T-helper 2 cell treated with Interferon-gamma antibody and Interleukin-4, amounts not matched to agents 5 μg/mL and 100 μg/mL, for 36 hours (primary cell): ENCODE measurements around the gene PIP5K1B.

Source experiments
- DNase-seq: peaks from one replicate; pipeline ENCODE4 v3.0.0; 2021; ENCODE audit warnings: low spot score
- H3K27ac Mint-ChIP-seq: one replicate; pipeline ENCODE4 v1.8.0; 2021; ENCODE audit warnings: mild to moderate bottlenecking, mixed read lengths
- H3K27me3 Mint-ChIP-seq: one replicate; pipeline ENCODE4 v1.8.0; 2021; ENCODE audit warnings: low read depth, mixed read lengths
- H3K36me3 Mint-ChIP-seq: one replicate; pipeline ENCODE4 v1.8.0; 2021; ENCODE audit warnings: low read depth, mixed read lengths
- H3K4me1 Mint-ChIP-seq: one replicate; pipeline ENCODE4 v1.8.0; 2021; ENCODE audit warnings: low read depth, mixed read lengths
- H3K4me3 Mint-ChIP-seq: one replicate; pipeline ENCODE4 v1.8.0; 2022; ENCODE audit warnings: mild to moderate bottlenecking, moderate library complexity, mixed read lengths
- H3K9me3 Mint-ChIP-seq: one replicate; pipeline ENCODE4 v1.8.0; 2021; ENCODE audit warnings: mixed read lengths

The PIP5K1B gene

GRCh38 chr9:68933434-68934328 is 228.6 kb downstream of the PIP5K1B start:
- Mint-ChIP-seq H3K4me3 (peak overlapping the region; percentile 25), H3K9me3 (no peaks in the 10 kb centered on the region), H3K36me3 (peaks cover 12% of the 10 kb centered on the region), H3K27me3 (peaks cover 12% of the 10 kb centered on the region), H3K27ac (peak overlapping the region; percentile 34), H3K4me1 (peaks cover 29% of the 10 kb centered on the region)
- DNase-seq = no peak

DNA sequence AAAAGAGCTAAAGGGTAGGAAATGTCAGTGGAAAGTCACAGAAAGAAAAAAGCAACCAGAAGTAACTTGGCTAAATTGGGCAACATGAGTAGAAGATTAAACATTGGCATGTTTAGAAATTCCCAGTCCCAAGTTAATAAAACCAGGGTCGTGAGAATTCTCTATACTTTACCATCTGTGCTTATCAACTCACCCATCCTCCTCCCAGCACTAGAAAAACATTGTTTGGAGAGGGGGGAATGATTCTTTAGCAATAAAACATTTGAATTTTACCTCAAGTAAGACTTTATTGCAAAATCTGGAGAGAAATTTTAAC is 229.2 kb downstream of the PIP5K1B start:
- no peak for DNase-seq
- Mint-ChIP-seq H3K36me3 (peaks cover 12% of the 10 kb centered on the region), H3K27ac (no peak overlapping the region), H3K4me3 (no peak overlapping the region), H3K9me3 (no peaks in the 10 kb centered on the region), H3K27me3 (peaks cover 12% of the 10 kb centered on the region), H3K4me1 (peaks cover 29% of the 10 kb centered on the region)

- peaks cover 7% of the 10 kb centered on the region for H3K4me1 Mint-ChIP-seq
- peaks cover 4% of the 10 kb centered on the region for H3K27me3 Mint-ChIP-seq
- no peak overlapping the region for H3K4me3 Mint-ChIP-seq
- H3K36me3 Mint-ChIP-seq = peaks cover 12% of the 10 kb centered on the region
- H3K9me3 Mint-ChIP-seq = no peaks in the 10 kb centered on the region
- no peak overlapping the region for H3K27ac Mint-ChIP-seq
- DNase-seq = no peak
These were observed 235.5 kb downstream of the PIP5K1B start for GRCh38 chr9:68940573-68940972.

DNA sequence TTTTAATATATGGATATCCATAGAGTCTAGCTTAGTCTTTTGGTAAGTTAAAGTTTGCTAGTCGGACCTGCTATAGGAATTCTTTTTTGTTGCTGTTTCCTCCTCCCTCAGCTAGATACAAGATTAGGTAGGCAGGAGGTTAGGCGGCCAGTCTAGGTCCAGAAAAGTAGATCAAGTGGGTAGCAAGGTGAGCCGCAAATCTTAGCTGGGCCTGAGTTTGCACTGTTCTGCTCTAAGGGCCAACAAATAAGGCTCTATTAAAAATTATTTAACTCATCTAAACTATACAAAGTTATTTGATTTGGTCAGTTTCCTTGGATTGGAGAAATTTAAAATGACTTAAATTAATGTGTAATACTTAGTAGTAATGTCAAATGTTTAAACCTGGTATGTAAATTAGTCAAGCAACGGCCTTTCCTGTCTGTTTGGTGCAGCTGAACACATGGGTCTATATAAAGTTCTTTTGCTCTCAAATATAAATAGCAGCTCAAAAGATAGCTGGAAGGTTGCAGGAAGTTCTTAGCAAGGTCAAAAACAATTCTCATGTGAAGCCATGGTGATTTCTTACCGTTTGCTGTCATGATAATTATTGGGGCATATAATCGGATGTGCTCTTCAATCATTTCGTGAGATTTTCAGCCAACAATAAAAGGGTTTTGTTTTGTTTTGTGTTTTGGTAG is 236.9 kb downstream of the PIP5K1B start:
- Mint-ChIP-seq H3K27me3 (peaks cover 4% of the 10 kb centered on the region), H3K36me3 (peaks cover 10% of the 10 kb centered on the region), H3K4me3 (no peak overlapping the region), H3K4me1 (peaks cover 9% of the 10 kb centered on the region), H3K27ac (no peak overlapping the region), H3K9me3 (no peaks in the 10 kb centered on the region)
- no peak for DNase-seq

- peaks cover 16% of the 10 kb centered on the region for H3K4me1 Mint-ChIP-seq
- H3K4me3 Mint-ChIP-seq = no peak overlapping the region
- H3K27ac Mint-ChIP-seq = no peak overlapping the region
- peaks cover 8% of the 10 kb centered on the region for H3K36me3 Mint-ChIP-seq
- no peaks in the 10 kb centered on the region for H3K9me3 Mint-ChIP-seq
- no peak for DNase-seq
- H3K27me3 Mint-ChIP-seq = peaks cover 1% of the 10 kb centered on the region
These were observed 237.8 kb downstream of the PIP5K1B start for GRCh38 chr9:68942790-68943189.

DNA sequence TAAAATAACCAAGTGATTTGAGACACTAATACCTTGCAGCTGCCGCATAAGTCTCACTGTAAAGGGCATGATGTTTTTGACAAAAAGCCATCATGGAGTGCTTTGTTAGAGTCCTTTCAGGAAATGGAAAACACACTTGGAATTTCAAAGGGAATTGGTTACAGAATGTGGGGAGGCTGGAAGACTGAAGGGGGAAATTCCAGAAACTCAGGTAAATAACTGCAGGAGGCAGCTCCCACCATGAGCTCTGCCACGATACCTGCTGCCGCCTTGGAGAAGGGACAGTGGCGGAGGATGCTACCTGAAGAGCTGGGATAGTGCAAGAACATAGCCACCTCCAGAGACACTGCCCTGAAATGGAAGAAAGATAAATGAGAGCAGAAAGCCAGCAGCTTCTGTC is 242.0 kb downstream of the PIP5K1B start:
- no peak for DNase-seq
- Mint-ChIP-seq H3K27me3 (no peaks in the 10 kb centered on the region), H3K4me3 (no peak overlapping the region), H3K9me3 (no peaks in the 10 kb centered on the region), H3K4me1 (peaks cover 40% of the 10 kb centered on the region), H3K36me3 (no peaks in the 10 kb centered on the region), H3K27ac (no peak overlapping the region)

DNA sequence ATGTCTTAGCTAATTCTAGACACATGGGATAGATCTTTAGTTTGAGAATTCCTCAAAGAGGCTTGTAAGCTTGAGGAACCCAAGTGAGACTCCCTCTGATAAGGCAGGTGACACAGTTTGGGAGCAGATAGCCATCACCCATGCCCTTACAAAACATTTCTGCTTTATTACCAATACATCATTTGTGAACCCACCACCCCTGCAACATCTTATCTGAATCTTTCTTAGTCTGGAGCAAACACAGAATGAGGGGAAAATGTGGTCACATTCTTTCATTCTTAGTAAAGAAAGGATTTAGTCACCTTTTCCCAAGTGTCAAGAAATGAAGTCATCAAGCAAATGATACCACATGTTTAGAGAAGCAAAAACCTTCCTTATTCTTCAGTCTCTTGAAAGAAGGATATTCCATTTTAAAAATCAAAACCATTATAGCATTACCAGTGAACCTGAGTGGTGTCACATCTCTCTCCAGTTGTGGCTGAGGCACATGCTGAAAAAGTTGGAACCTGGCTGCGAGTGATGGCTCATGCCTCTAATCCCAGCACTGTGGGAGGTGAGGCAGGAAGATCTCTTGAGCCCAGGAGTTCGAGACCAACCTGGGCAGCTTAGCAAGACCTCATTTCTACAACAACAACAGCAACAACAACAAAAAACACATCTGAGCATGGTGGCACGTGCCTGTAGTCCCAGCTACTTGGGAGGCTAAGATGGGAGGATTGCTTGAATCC is 243.0 kb downstream of the PIP5K1B start:
- Mint-ChIP-seq H3K27ac (no peak overlapping the region), H3K27me3 (no peaks in the 10 kb centered on the region), H3K4me1 (peaks cover 49% of the 10 kb centered on the region), H3K9me3 (no peaks in the 10 kb centered on the region), H3K36me3 (no peaks in the 10 kb centered on the region), H3K4me3 (no peak overlapping the region)
- DNase-seq = peak; percentile 59

GRCh38 chr9:68949271-68950000 is 244.4 kb downstream of the PIP5K1B start:
- Mint-ChIP-seq H3K4me1 (peaks cover 54% of the 10 kb centered on the region), H3K27ac (peak overlapping the region; percentile 39), H3K9me3 (no peaks in the 10 kb centered on the region), H3K4me3 (no peak overlapping the region), H3K27me3 (no peaks in the 10 kb centered on the region), H3K36me3 (no peaks in the 10 kb centered on the region)
- peak; percentile 30 for DNase-seq

- Mint-ChIP-seq H3K36me3 (no peaks in the 10 kb centered on the region), H3K27ac (no peak overlapping the region), H3K4me1 (peaks cover 56% of the 10 kb centered on the region), H3K4me3 (no peak overlapping the region), H3K9me3 (no peaks in the 10 kb centered on the region), H3K27me3 (no peaks in the 10 kb centered on the region)
- DNase-seq = no peak
These were observed 245.1 kb downstream of the PIP5K1B start for GRCh38 chr9:68950188-68950587.

- H3K9me3 Mint-ChIP-seq = no peaks in the 10 kb centered on the region
- no peaks in the 10 kb centered on the region for H3K36me3 Mint-ChIP-seq
- no peak overlapping the region for H3K27ac Mint-ChIP-seq
- no peaks in the 10 kb centered on the region for H3K27me3 Mint-ChIP-seq
- no peak overlapping the region for H3K4me3 Mint-ChIP-seq
- no peak for DNase-seq
- peaks cover 60% of the 10 kb centered on the region for H3K4me1 Mint-ChIP-seq
These were observed 245.6 kb downstream of the PIP5K1B start for GRCh38 chr9:68950689-68951088.

DNA sequence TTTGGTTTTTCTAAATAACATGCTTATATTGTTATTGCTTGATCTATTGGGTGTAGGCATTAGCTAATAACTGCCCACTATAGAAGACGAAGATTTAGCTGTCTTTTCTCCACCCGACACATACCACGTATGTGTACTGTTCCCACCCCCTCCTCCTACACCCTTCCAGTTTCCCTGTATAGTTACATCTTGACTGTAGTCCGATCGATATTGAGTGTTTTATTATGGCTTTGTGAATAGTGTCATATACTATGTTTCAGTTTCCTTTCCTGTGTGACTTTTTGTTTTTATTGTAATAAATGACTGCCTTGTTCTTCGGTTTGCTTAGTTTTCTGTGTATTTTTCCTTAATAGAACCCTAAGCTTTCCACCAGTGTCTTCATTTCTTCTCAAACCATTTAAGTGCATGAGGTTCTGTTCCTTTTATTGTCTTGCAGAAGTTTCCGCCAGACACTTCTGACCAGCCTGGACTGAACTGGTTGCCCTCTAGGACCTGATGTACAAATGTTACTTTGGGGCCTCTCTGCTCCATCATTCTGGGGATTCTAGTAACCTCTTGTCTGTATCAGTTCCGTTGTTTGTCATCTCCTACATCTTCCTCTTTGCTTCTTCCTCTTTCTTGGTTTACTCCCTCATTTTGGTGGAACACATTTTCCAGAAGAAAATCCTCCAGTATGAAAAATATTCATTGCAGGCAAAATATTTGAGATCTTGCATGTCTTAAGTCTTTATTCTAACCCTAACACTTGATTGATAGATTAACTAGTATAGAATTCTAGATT is 247.0 kb downstream of the PIP5K1B start:
- H3K9me3 Mint-ChIP-seq = peaks cover 4% of the 10 kb centered on the region
- peak overlapping the region; percentile 42 for H3K4me3 Mint-ChIP-seq
- H3K4me1 Mint-ChIP-seq = peaks cover 60% of the 10 kb centered on the region
- no peaks in the 10 kb centered on the region for H3K27me3 Mint-ChIP-seq
- DNase-seq = no peak
- peak overlapping the region; percentile 24 for H3K27ac Mint-ChIP-seq
- peaks cover 7% of the 10 kb centered on the region for H3K36me3 Mint-ChIP-seq

- peaks cover 7% of the 10 kb centered on the region for H3K36me3 Mint-ChIP-seq
- H3K27me3 Mint-ChIP-seq = no peaks in the 10 kb centered on the region
- no peak for DNase-seq
- H3K27ac Mint-ChIP-seq = no peak overlapping the region
- peaks cover 49% of the 10 kb centered on the region for H3K4me1 Mint-ChIP-seq
- no peak overlapping the region for H3K4me3 Mint-ChIP-seq
- H3K9me3 Mint-ChIP-seq = peaks cover 4% of the 10 kb centered on the region
These were observed 248.7 kb downstream of the PIP5K1B start for GRCh38 chr9:68953771-68954170.

DNA sequence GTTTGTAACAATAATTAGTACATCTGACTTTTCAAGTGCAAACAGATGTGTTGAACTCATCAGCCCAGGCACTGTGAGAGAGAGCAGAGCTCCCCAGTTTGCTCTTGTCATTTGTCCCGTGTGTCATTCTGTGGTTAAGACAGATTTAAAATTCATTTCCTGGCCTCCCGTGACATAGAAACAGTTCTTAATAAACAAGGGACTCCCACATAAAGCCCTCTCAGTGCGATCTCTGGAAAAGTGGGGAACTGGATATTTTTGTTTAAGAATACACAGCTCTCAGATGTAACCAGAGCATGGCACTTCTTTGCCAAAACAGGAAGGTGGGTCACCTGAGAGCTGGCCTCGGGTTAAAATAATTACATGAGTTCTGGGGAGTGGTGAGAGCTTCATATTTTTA is 250.3 kb downstream of the PIP5K1B start:
- peaks cover 40% of the 10 kb centered on the region for H3K4me1 Mint-ChIP-seq
- H3K27me3 Mint-ChIP-seq = no peaks in the 10 kb centered on the region
- H3K4me3 Mint-ChIP-seq = peak overlapping the region; percentile 46
- peaks cover 12% of the 10 kb centered on the region for H3K36me3 Mint-ChIP-seq
- peak overlapping the region; percentile 72 for H3K27ac Mint-ChIP-seq
- H3K9me3 Mint-ChIP-seq = peaks cover 4% of the 10 kb centered on the region
- DNase-seq = peak; percentile 40
